ENCODE results near the gene FKBP5.
A peak's percentile ranks its signal among the peaks of the same experiment; 100 is the strongest.

DNA sequence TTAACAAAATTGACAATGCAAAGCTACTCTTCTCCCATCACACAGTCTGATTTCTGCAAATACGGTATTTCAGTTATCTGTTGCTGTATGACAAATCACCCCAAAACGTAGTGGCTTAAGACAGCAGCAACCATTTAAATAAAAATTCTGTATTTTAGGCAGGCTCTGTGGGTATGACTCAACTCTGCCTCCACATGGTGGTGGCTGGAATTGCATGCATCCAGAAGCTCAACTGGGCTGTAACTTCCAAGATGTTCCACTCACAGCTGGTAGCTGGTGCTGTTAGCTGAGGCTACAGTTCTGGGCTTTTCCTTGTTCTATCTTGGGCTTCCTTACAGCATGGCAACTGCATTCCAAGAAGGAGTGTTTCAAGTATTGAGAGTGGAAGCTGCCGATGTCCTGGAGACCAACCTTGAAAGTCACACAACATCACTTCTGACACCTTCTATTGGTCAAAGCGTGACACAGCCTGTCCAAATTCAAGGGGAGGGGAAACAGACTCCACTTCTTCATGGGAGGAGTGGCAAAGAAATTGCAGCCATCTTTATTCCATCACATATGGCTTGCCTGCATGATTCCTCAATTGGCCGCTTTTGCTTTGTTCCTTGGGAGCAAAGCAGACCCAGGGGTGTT is 136.3 kb downstream of the FKBP5 start:
- TF ChIP-seq, protein P1, sequence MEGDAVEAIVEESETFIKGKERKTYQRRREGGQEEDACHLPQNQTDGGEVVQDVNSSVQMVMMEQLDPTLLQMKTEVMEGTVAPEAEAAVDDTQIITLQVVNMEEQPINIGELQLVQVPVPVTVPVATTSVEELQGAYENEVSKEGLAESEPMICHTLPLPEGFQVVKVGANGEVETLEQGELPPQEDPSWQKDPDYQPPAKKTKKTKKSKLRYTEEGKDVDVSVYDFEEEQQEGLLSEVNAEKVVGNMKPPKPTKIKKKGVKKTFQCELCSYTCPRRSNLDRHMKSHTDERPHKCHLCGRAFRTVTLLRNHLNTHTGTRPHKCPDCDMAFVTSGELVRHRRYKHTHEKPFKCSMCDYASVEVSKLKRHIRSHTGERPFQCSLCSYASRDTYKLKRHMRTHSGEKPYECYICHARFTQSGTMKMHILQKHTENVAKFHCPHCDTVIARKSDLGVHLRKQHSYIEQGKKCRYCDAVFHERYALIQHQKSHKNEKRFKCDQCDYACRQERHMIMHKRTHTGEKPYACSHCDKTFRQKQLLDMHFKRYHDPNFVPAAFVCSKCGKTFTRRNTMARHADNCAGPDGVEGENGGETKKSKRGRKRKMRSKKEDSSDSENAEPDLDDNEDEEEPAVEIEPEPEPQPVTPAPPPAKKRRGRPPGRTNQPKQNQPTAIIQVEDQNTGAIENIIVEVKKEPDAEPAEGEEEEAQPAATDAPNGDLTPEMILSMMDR (IDR thresholded peaks at IDR 0.05; ENCODE audit: extremely low read depth in 1 of 2, insufficient read depth in 1 of 2, low read depth in 1 of 2, low read length in 2 of 2) = peak; percentile 80 to 90
- TF ChIP-seq JUN (IDR thresholded peaks at IDR 0.05; ENCODE audit: borderline replicate concordance, insufficient read depth, insufficient read length, low read depth) = no peak
- TF ChIP-seq, protein P2, sequence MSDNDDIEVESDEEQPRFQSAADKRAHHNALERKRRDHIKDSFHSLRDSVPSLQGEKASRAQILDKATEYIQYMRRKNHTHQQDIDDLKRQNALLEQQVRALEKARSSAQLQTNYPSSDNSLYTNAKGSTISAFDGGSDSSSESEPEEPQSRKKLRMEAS (IDR thresholded peaks at IDR 0.05; ENCODE audit: insufficient read depth, insufficient read length) = no peak
